ENCODE measurements around the gene C2CD4C. TPM values are rescaled to one million over a fixed set of nuclear protein-coding genes. Genes with fewer than 3 reads are reported as not detected.

Gene C2CD4C
- total and polyA plus RNA-seq, 4 donors, result 0.88 to 1.4 (median 1.2) TPM

DNA sequence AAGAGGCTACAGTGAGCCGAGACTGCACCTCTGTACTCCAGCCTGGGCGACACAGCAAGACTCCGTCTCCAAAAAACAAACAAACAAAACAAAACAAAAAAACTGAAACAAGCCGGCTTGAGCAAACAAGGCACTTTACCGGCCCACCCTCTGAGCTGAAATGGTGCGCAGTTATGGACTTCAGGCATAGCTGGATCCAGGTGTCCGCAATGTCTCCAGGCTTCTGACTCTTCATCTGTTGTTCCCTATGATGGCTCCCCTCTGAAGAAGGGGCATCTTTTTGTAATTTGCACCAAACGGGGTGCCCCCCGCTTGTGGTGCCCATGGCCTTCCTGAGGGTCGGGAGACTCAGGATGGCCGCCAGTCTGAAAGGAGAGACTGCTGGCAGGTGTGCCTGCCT is 6.2 kb downstream of the C2CD4C start:
- Histone ChIP-seq H3K4me3 (no peak overlapping the region), H3K27ac (ENCODE audit: low read depth in 1 of 2, low read length in 1 of 2) (no peak overlapping the region), H3K9me3 (ENCODE audit: control insufficient read depth in 4 of 4, insufficient read depth in 3 of 4, low read length in 3 of 4) (peaks cover 0 to 4% (median 0%) of the 10 kb centered on the region in 4 donors), H3K27me3 (ENCODE audit: control insufficient read depth in 3 of 3, insufficient read depth in 3 of 3, low read length in 2 of 3) (peaks cover 2 to 9% (median 9%) of the 10 kb centered on the region in 3 donors), H3K36me3 (ENCODE audit: control insufficient read depth in 4 of 4, insufficient read depth in 4 of 4, low read length in 4 of 4) (no peaks in the 10 kb centered on the region), H3K4me1 (ENCODE audit: control insufficient read depth in 5 of 5, insufficient read depth in 5 of 5, low read length in 5 of 5) (no peaks in the 10 kb centered on the region), H3K9ac (ENCODE audit: insufficient read depth in 1 of 2, low read length in 2 of 2) (no peak overlapping the region)
- TF ChIP-seq, protein P1, sequence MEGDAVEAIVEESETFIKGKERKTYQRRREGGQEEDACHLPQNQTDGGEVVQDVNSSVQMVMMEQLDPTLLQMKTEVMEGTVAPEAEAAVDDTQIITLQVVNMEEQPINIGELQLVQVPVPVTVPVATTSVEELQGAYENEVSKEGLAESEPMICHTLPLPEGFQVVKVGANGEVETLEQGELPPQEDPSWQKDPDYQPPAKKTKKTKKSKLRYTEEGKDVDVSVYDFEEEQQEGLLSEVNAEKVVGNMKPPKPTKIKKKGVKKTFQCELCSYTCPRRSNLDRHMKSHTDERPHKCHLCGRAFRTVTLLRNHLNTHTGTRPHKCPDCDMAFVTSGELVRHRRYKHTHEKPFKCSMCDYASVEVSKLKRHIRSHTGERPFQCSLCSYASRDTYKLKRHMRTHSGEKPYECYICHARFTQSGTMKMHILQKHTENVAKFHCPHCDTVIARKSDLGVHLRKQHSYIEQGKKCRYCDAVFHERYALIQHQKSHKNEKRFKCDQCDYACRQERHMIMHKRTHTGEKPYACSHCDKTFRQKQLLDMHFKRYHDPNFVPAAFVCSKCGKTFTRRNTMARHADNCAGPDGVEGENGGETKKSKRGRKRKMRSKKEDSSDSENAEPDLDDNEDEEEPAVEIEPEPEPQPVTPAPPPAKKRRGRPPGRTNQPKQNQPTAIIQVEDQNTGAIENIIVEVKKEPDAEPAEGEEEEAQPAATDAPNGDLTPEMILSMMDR (IDR thresholded peaks at IDR 0.05; ENCODE audit: control extremely low read depth, extremely low read depth), result no peak
- DNase-seq (no peak), ATAC-seq (ENCODE audit: insufficient read depth, low FRiP score) (no peak)
- 90 to 92% methylated on average over 11 of the region's 11 CpGs for WGBS, 2 donors

DNA sequence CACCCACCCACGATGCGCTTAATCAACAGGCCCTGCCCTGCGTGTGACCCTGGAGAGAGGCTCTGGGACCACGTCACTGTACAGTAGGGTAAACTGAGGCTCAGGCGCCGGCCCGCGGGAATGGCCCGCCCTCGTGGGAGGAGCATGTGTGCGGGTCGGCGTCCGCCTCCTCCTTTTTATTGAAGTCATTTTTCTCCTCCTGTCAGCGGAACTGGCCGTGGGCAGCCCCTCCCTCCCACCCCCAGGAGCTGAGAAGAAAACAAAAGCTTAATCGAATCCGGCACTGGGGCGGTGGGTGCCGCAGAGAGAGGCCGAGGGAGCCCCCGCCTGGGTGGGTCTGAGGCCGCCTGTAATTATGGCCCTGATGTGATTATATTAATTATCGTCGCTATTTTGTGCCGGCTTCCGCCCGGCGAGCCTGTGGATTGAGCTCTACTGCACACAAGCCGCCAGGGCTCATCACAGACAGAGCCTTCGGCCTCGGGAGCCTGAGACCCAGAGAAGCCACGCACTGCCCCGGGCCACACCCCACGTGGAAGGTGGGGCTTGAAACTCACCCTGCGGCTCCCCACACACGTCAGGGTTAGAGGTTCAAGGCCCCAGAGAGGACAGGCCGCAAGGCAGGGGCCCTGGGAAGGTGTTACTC is 7.0 kb downstream of the C2CD4C start:
- 42 to 46% methylated on average over 37 to 38 of the region's 38 CpGs for WGBS, 2 donors
- Histone ChIP-seq H3K27ac (ENCODE audit: low read depth in 1 of 2, low read length in 1 of 2) (no peak overlapping the region), H3K4me1 (ENCODE audit: control insufficient read depth in 5 of 5, insufficient read depth in 5 of 5, low read length in 5 of 5) (no peaks in the 10 kb centered on the region), H3K9me3 (ENCODE audit: control insufficient read depth in 4 of 4, insufficient read depth in 3 of 4, low read length in 3 of 4) (peaks cover 0 to 2% (median 0%) of the 10 kb centered on the region in 4 donors), H3K4me3 (no peak overlapping the region), H3K9ac (ENCODE audit: insufficient read depth in 1 of 2, low read length in 2 of 2) (no peak overlapping the region), H3K27me3 (ENCODE audit: control insufficient read depth in 3 of 3, insufficient read depth in 3 of 3, low read length in 2 of 3) (peaks cover 1 to 8% (median 2%) of the 10 kb centered on the region in 3 donors), H3K36me3 (ENCODE audit: control insufficient read depth in 4 of 4, insufficient read depth in 4 of 4, low read length in 4 of 4) (no peaks in the 10 kb centered on the region)
- DNase-seq (no peak), ATAC-seq (ENCODE audit: insufficient read depth, low FRiP score) (peak; percentile 47)
- TF ChIP-seq, protein P1 (IDR thresholded peaks at IDR 0.05; ENCODE audit: control extremely low read depth, extremely low read depth), result no peak

- H3K9ac ChIP-seq (ENCODE audit: insufficient read depth in 1 of 2, low read length in 2 of 2), result no peak overlapping the region
- no peaks in the 10 kb centered on the region for H3K9me3 ChIP-seq (ENCODE audit: control insufficient read depth in 4 of 4, insufficient read depth in 3 of 4, low read length in 3 of 4)
- 83 to 88% methylated on average over 43 of the region's 43 CpGs for WGBS, 2 donors
- H3K36me3 ChIP-seq (ENCODE audit: control insufficient read depth in 4 of 4, insufficient read depth in 4 of 4, low read length in 4 of 4), result no peaks in the 10 kb centered on the region
- H3K27me3 ChIP-seq (ENCODE audit: control insufficient read depth in 3 of 3, insufficient read depth in 3 of 3, low read length in 2 of 3), result peaks cover 0 to 5% (median 2%) of the 10 kb centered on the region in 3 donors
- H3K4me1 ChIP-seq (ENCODE audit: control insufficient read depth in 5 of 5, insufficient read depth in 5 of 5, low read length in 5 of 5), result no peaks in the 10 kb centered on the region
- TF ChIP-seq, protein P1 (IDR thresholded peaks at IDR 0.05; ENCODE audit: control extremely low read depth, extremely low read depth), result no peak
- no peak for DNase-seq
- ATAC-seq (ENCODE audit: insufficient read depth, low FRiP score), result no peak
- H3K27ac ChIP-seq (ENCODE audit: low read depth in 1 of 2, low read length in 1 of 2), result no peak overlapping the region
- H3K4me3 ChIP-seq, result no peak overlapping the region
Observed at GRCh38 chr19:400976-401865, 7.7 kb downstream of the C2CD4C start.

All from lung (tissue), 12 donors.